ENCODE data around the gene OR13A1.
"Not testable (repeated sequence)": the region's sequence is repeated elsewhere in the genome, so short reads cannot be mapped to it uniquely, and the experiment has no call there.

Gene OR13A1

GRCh38 chr10:45282061-45282460 is 33.3 kb downstream of the OR13A1 start:
- DNase-seq (ENCODE audit: low read depth) = no peak

GRCh38 chr10:45280113-45280760 is 35.2 kb downstream of the OR13A1 start:
- no peak for DNase-seq (ENCODE audit: low read depth)

DNA sequence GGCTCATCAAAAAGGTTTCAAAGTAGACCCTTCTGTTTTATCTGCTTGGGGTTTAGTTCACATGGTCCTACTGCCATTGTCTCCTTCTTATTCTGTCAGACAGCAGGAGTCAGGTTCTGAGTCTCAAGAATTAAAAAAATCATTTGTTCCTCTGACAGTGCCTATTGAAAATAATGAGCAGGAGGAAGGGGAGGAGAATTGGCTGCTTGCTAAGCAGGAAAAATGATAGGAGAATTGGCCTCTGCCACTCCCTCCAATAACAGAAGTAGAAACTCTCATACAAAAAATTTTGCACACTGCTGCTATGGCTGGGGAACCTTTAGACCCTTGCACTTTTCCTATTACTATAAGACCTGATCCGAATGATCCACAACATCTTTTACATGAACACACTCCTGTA is 35.7 kb downstream of the OR13A1 start:
- DNase-seq (ENCODE audit: low read depth) = no peak

DNA sequence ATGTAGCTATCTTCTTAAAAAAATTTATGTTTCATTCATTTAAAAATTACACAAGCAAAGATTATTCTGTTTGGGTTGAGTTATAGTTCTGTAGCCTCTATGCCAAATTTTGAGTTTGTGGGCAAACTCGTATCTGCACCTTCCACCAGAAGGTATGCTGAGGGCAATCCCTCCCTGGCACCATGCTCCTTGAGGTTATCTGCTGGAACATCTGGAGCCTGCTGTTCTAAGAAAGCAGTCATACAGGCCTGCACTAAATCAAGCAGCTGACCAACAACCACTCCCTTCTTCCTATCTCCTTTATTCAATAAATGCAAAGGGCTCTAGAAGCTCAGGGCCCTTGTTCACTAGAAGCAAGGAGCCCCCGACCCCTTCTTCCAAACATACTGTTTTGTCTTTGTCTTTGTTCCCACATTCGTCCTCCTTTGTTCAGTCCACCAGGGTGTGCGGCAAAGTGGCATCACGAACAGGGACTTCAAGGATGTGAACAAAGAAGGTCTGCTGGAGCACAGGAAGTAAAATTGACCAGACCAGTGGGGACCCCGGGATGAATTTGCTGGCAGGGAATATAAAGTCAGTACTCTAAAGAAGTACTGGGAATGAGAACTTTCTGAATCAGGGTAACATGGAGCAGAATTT is 36.4 kb downstream of the OR13A1 start:
- DNase-seq (ENCODE audit: low read depth) = no peak

GRCh38 chr10:45276146-45276545 is 39.3 kb downstream of the OR13A1 start:
- DNase-seq (ENCODE audit: low read depth) = not testable (repeated sequence)

GRCh38 chr10:45274364-45274763 is 41.0 kb downstream of the OR13A1 start:
- DNase-seq (ENCODE audit: low read depth) = no peak

DNA sequence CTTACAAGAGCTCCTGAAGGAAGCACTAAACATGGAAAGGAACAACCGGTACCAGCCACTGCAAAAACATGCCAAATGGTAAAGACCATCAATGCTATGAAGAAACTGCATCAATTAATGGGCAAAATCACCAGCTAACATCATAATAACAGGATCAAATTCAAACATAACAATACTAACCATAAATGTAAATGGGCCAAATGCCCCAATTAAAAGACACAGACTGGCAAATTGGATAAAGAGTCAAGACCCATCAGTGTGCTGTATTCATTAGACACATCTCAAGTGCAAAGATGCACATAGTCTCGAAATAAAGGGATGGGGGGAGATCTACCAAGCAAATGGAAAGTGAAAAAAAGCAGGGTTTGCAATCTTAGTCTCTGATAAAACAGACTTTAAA is 47.6 kb downstream of the OR13A1 start:
- not testable (repeated sequence) for DNase-seq (ENCODE audit: low read depth)

DNA sequence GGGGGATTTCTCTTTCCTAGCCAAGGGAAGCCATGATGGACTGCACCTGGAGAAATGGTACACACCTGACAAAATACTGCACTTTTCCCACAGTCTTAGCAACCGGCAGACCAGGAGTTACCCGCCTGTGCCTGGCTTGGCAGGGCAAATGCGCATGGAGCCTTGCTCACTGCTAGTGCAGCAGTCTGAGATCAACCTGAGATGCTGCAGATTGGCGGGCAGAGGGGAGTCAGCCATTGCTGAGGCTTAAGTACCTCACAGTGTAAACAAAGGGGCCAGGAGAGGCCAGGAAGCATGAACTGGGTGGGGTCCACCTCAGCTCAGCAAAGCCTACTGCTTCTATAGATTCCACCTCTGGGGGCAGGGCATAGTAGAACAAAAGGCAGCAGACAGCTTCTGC is 49.4 kb downstream of the OR13A1 start:
- no peak for DNase-seq (ENCODE audit: low read depth)

DNA sequence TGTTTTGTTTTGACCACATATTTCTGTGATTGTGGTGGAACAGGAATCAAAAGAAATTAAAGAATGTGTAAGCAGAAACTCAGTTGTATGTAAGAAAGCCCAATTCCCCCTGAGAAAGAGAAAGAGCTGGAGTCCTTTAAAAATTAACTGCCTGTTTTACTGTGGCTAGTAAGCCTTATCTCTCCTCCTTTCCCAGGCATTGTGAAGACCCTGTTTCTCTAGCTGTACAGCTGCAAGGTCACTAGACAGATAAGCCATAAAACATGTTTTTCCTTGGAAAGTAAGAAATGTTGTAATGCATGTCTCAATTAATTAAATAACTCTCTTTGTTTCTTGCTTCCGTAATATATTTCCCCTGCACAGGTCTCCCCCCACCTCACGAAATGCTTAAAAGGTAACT is 53.5 kb downstream of the OR13A1 start:
- DNase-seq (ENCODE audit: low read depth) = no peak

- no peak for DNase-seq (ENCODE audit: low read depth)
Measured at GRCh38 chr10:45261243-45261775, 54.1 kb downstream of the OR13A1 start.

DNA sequence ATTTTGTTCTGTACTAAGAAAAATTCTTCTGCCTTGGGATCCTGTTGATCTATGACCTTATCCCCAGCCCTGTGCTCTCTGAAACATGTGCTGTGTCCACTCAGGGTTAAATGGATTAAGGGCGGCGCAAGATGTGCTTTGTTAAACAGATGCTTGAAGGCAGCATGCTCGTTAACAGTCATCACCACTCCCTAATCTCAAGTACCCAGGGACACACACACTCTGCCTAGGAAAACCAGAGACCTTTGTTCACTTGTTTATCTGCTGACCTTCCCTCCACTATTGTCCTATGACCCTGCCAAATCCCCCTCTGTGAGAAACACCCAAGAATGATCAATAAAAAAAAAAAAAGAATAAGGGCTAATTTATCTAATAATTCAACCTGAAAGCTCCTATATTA is 54.8 kb downstream of the OR13A1 start:
- not testable (repeated sequence) for DNase-seq (ENCODE audit: low read depth)

DNA sequence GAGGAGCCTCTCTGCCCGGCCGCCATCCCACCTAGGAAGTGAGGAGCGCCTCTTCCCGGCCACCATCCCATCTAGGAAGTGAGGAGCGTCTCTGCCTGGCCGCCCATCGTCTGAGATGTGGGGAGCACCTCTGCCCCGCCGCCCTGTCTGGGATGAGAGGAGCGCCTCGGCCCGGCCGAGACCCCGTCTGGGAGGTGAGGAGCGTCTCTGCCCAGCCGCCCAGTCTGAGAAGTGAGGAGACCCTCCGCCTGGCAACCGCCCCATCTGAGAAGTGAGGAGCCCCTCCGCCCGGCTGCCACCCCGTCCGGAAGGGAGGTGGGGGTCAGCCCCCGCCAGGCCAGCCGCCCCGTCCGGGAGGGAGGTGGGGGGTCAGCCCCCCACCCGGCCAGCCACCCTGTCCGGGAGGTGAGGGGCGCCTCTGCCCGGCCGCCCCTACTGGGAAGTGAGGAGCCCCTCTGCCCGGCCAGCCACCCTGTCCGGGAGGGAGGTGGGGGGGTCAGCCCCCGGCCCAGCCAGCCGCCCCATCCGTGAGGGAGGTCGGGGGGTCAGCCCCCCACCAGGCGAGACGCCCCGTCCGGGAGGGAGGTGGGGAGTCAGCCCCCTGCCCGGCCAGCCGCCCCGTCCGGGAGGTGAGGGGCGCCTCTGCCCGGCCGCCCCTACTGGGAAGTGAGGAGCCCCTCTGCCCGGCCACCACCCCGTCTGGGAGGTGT is 55.5 kb downstream of the OR13A1 start:
- DNase-seq (ENCODE audit: low read depth) = not testable (repeated sequence)

DNA sequence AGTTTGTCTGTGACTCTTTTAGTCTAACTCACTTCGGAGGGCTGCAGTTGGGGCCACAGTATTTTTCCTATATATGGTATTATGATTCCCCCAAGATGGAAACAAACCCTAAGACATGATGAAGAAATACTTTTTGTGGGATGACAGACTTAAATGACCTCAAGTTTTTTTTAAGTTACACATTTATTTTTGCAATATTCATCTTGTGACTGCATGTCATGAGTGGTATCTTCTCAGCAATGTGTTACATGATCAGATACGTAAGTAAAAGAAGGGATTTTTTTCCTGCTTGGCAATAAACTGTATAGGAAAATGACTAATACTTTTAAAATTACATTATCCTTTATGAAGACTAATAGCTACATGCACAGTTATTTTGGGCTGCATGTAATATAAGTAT is 57.8 kb downstream of the OR13A1 start:
- DNase-seq (ENCODE audit: low read depth) = no peak

DNA sequence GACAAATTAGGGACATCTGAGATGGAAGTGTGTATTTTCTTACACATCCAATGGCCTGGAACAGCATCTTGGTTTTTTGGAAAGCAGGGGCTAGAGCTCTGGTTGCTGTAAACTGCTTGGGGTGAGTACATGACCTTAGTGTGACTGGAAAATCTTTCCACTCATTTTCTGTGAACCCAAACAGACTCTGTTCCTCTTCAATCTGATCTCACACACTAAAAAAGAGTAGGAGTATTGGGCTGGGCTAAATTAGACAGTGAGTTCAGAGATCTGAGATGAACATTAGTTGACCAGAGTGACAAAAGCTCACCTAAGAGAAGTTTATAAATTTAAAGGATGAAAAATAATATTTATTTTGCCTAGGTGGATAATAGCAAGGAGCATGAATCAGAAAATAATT is 59.2 kb downstream of the OR13A1 start:
- no peak for DNase-seq (ENCODE audit: low read depth)

GRCh38 chr10:45255706-45256105 is 59.7 kb downstream of the OR13A1 start:
- DNase-seq (ENCODE audit: low read depth) = no peak

GRCh38 chr10:45254892-45255291 is 60.5 kb downstream of the OR13A1 start:
- DNase-seq (ENCODE audit: low read depth) = no peak

- DNase-seq (ENCODE audit: low read depth) = no peak
Measured at GRCh38 chr10:45253183-45253914, 62.1 kb downstream of the OR13A1 start.

Data from stimulated activated CD4-positive, alpha-beta T cell treated with anti-CD3 and anti-CD28 coated beads, Interleukin-2, amount 100 ng/mL, for 4 hours (primary cell).